ENCODE measurements around the gene NCKAP5.

GRCh38 chr2:133085646-133086045 lies 482.6 kb downstream of the NCKAP5 start:
- no peak for TF ChIP-seq CTCF (IDR thresholded peaks at IDR 0.05)
- TF ChIP-seq MAX (IDR thresholded peaks at IDR 0.05) = no peak
- no peak for TF ChIP-seq POLR2A (IDR thresholded peaks at IDR 0.05; ENCODE audit: low read length)
- no peak for TF ChIP-seq REST (IDR thresholded peaks at IDR 0.05)
- TF ChIP-seq HMGXB4 (CRISPR knock-in tag; IDR thresholded peaks at IDR 0.05; ENCODE audit: borderline replicate concordance) = no peak
- TF ChIP-seq MYC (IDR thresholded peaks at IDR 0.05; ENCODE audit: borderline replicate concordance, low read length) = no peak
- TF ChIP-seq JUNB (IDR thresholded peaks at IDR 0.05) = no peak
- no peak for TF ChIP-seq EP300 (IDR thresholded peaks at IDR 0.05)

Data from A549 (cell line).